Measurements from ENCODE around the gene GADL1.

The GADL1 gene

DNA sequence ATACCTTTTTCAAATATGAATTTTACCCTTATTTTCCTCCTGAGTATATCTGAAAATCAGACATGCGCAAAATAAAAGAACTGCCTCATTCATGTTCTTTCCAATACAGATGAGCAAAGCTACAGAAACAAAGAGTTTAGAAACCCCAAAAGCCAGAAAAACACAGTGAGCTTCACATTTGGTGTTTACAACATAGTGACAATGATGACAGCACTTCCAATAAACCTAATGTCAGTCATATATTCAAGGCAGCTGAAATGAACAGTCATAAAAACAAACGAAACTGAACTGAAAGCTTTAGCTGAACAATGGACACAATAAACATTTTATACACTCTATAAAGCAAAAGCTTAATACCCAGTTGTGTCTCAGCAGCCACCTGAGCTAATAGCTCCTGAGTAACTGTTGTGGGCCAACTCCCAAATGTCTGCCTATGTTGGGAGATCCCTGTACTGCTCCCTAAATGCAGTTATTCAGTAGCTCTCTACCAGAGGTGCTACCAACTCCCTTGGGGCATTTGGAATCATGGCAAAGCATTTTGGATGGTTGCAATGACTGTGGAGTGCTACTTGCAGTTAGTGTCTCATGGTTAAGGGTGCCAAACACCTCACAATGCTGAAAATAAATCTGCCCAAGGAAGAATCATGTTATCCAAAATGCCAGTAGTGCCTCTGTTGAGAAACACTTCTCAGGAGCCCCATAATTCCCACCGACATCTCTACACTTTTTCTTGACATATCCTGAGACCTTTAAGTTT is 156.5 kb downstream of the GADL1 start:
- Histone ChIP-seq H3K36me3 (ENCODE audit: control insufficient read depth in 5 of 5, insufficient read depth in 5 of 5, low read length in 5 of 5) (no peaks in the 10 kb centered on the region), H3K27ac (ENCODE audit: low read depth, low read length) (no peak overlapping the region), H3K4me3 (ENCODE audit: low read depth in 1 of 5, low read length in 5 of 5) (no peak overlapping the region), H3K4me1 (ENCODE audit: control insufficient read depth in 5 of 5, insufficient read depth in 5 of 5, low read length in 5 of 5) (peaks cover 0 to 29% (median 3%) of the 10 kb centered on the region in 5 donors), H3K27me3 (ENCODE audit: control insufficient read depth in 5 of 5, insufficient read depth in 4 of 5, low read length in 5 of 5) (no peaks in the 10 kb centered on the region), H3K9ac (ENCODE audit: low read length in 5 of 5) (no peak overlapping the region), H3K9me3 (ENCODE audit: control insufficient read depth in 5 of 5, low read length in 5 of 5) (no peaks in the 10 kb centered on the region)

GRCh38 chr3:30733696-30734095 is 160.8 kb downstream of the GADL1 start:
- H3K4me1 ChIP-seq (ENCODE audit: control insufficient read depth in 5 of 5, insufficient read depth in 5 of 5, low read length in 5 of 5), result peaks cover 0 to 31% (median 3%) of the 10 kb centered on the region in 5 donors
- H3K9ac ChIP-seq (ENCODE audit: low read length in 5 of 5), result no peak overlapping the region
- H3K27ac ChIP-seq (ENCODE audit: low read depth, low read length), result no peak overlapping the region
- H3K36me3 ChIP-seq (ENCODE audit: control insufficient read depth in 5 of 5, insufficient read depth in 5 of 5, low read length in 5 of 5), result no peaks in the 10 kb centered on the region
- H3K27me3 ChIP-seq (ENCODE audit: control insufficient read depth in 5 of 5, insufficient read depth in 4 of 5, low read length in 5 of 5), result no peaks in the 10 kb centered on the region
- H3K9me3 ChIP-seq (ENCODE audit: control insufficient read depth in 5 of 5, low read length in 5 of 5), result no peaks in the 10 kb centered on the region
- no peak overlapping the region for H3K4me3 ChIP-seq (ENCODE audit: low read depth in 1 of 5, low read length in 5 of 5)

- peaks cover 0 to 30% (median 3%) of the 10 kb centered on the region in 5 donors for H3K4me1 ChIP-seq (ENCODE audit: control insufficient read depth in 5 of 5, insufficient read depth in 5 of 5, low read length in 5 of 5)
- no peaks in the 10 kb centered on the region for H3K36me3 ChIP-seq (ENCODE audit: control insufficient read depth in 5 of 5, insufficient read depth in 5 of 5, low read length in 5 of 5)
- no peak overlapping the region for H3K4me3 ChIP-seq (ENCODE audit: low read depth in 1 of 5, low read length in 5 of 5)
- H3K27me3 ChIP-seq (ENCODE audit: control insufficient read depth in 5 of 5, insufficient read depth in 4 of 5, low read length in 5 of 5), result no peaks in the 10 kb centered on the region
- no peak overlapping the region for H3K9ac ChIP-seq (ENCODE audit: low read length in 5 of 5)
- no peaks in the 10 kb centered on the region for H3K9me3 ChIP-seq (ENCODE audit: control insufficient read depth in 5 of 5, low read length in 5 of 5)
- no peak overlapping the region for H3K27ac ChIP-seq (ENCODE audit: low read depth, low read length)
These were observed 161.3 kb downstream of the GADL1 start for GRCh38 chr3:30733209-30733608.

GRCh38 chr3:30730967-30731366 is 163.5 kb downstream of the GADL1 start:
- Histone ChIP-seq H3K4me1 (ENCODE audit: control insufficient read depth in 5 of 5, insufficient read depth in 5 of 5, low read length in 5 of 5) (peaks cover 0 to 15% (median 3%) of the 10 kb centered on the region in 5 donors), H3K36me3 (ENCODE audit: control insufficient read depth in 5 of 5, insufficient read depth in 5 of 5, low read length in 5 of 5) (no peaks in the 10 kb centered on the region), H3K4me3 (ENCODE audit: low read depth in 1 of 5, low read length in 5 of 5) (no peak overlapping the region), H3K9ac (ENCODE audit: low read length in 5 of 5) (no peak overlapping the region), H3K27ac (ENCODE audit: low read depth, low read length) (no peak overlapping the region), H3K9me3 (ENCODE audit: control insufficient read depth in 5 of 5, low read length in 5 of 5) (no peaks in the 10 kb centered on the region), H3K27me3 (ENCODE audit: control insufficient read depth in 5 of 5, insufficient read depth in 4 of 5, low read length in 5 of 5) (no peaks in the 10 kb centered on the region)

GRCh38 chr3:30729936-30730335 is 164.5 kb downstream of the GADL1 start:
- Histone ChIP-seq H3K36me3 (ENCODE audit: control insufficient read depth in 5 of 5, insufficient read depth in 5 of 5, low read length in 5 of 5) (no peaks in the 10 kb centered on the region), H3K27ac (ENCODE audit: low read depth, low read length) (no peak overlapping the region), H3K9me3 (ENCODE audit: control insufficient read depth in 5 of 5, low read length in 5 of 5) (no peaks in the 10 kb centered on the region), H3K4me1 (ENCODE audit: control insufficient read depth in 5 of 5, insufficient read depth in 5 of 5, low read length in 5 of 5) (peaks cover 0 to 12% (median 3%) of the 10 kb centered on the region in 5 donors), H3K9ac (ENCODE audit: low read length in 5 of 5) (no peak overlapping the region), H3K4me3 (ENCODE audit: low read depth in 1 of 5, low read length in 5 of 5) (no peak overlapping the region), H3K27me3 (ENCODE audit: control insufficient read depth in 5 of 5, insufficient read depth in 4 of 5, low read length in 5 of 5) (no peaks in the 10 kb centered on the region)

DNA sequence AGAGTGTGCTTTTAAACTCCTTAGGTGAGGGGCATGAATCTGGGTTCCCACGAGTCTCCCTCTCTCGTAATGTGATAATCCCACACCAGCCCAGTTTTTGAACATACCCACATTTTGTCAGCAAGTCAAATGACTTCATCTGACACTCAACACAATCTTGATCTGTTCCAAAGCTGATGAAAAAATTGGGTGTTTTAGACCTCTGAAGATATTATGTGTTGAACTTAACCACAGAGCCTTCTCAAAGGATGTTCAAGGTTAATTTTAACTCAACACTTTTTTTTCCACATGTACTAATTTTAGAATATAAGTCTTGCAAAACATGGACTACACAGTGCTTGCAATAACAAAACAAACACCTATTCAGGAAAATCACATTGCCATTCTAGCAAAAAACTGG is 164.9 kb downstream of the GADL1 start:
- Histone ChIP-seq H3K9me3 (ENCODE audit: control insufficient read depth in 5 of 5, low read length in 5 of 5) (no peaks in the 10 kb centered on the region), H3K9ac (ENCODE audit: low read length in 5 of 5) (no peak overlapping the region), H3K4me1 (ENCODE audit: control insufficient read depth in 5 of 5, insufficient read depth in 5 of 5, low read length in 5 of 5) (peaks cover 0 to 12% (median 3%) of the 10 kb centered on the region in 5 donors), H3K36me3 (ENCODE audit: control insufficient read depth in 5 of 5, insufficient read depth in 5 of 5, low read length in 5 of 5) (no peaks in the 10 kb centered on the region), H3K27ac (ENCODE audit: low read depth, low read length) (no peak overlapping the region), H3K27me3 (ENCODE audit: control insufficient read depth in 5 of 5, insufficient read depth in 4 of 5, low read length in 5 of 5) (no peaks in the 10 kb centered on the region), H3K4me3 (ENCODE audit: low read depth in 1 of 5, low read length in 5 of 5) (no peak overlapping the region)

- Histone ChIP-seq H3K9ac (ENCODE audit: low read length in 5 of 5) (no peak overlapping the region), H3K9me3 (ENCODE audit: control insufficient read depth in 5 of 5, low read length in 5 of 5) (no peaks in the 10 kb centered on the region), H3K27me3 (ENCODE audit: control insufficient read depth in 5 of 5, insufficient read depth in 4 of 5, low read length in 5 of 5) (no peaks in the 10 kb centered on the region), H3K27ac (ENCODE audit: low read depth, low read length) (no peak overlapping the region), H3K4me3 (ENCODE audit: low read depth in 1 of 5, low read length in 5 of 5) (no peak overlapping the region), H3K4me1 (ENCODE audit: control insufficient read depth in 5 of 5, insufficient read depth in 5 of 5, low read length in 5 of 5) (peaks cover 0 to 5% (median 0%) of the 10 kb centered on the region in 5 donors), H3K36me3 (ENCODE audit: control insufficient read depth in 5 of 5, insufficient read depth in 5 of 5, low read length in 5 of 5) (no peaks in the 10 kb centered on the region)
These were observed 166.3 kb downstream of the GADL1 start for GRCh38 chr3:30728143-30728542.

DNA sequence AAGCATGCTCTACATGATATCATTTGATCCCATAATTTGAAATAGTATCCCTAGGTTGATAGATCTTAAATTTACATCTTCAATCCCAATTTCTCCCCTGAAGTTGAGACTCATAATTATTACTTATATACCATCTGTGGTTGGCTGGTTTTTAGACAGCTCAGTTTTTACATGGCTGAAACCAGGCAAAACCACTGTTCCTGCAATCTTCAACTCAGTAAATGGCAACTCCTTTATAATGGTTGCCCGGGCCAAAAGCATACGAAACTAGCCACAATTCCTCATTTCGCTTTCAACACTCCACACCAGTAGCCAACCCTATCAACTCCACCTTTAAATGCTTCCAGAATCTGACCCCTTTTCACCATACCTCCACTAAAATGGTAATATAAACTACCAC is 169.6 kb downstream of the GADL1 start:
- H3K4me1 ChIP-seq (ENCODE audit: control insufficient read depth in 5 of 5, insufficient read depth in 5 of 5, low read length in 5 of 5), result no peaks in the 10 kb centered on the region
- no peak overlapping the region for H3K4me3 ChIP-seq (ENCODE audit: low read depth in 1 of 5, low read length in 5 of 5)
- H3K36me3 ChIP-seq (ENCODE audit: control insufficient read depth in 5 of 5, insufficient read depth in 5 of 5, low read length in 5 of 5), result no peaks in the 10 kb centered on the region
- no peak overlapping the region for H3K27ac ChIP-seq (ENCODE audit: low read depth, low read length)
- no peaks in the 10 kb centered on the region for H3K9me3 ChIP-seq (ENCODE audit: control insufficient read depth in 5 of 5, low read length in 5 of 5)
- H3K27me3 ChIP-seq (ENCODE audit: control insufficient read depth in 5 of 5, insufficient read depth in 4 of 5, low read length in 5 of 5), result no peaks in the 10 kb centered on the region
- no peak overlapping the region for H3K9ac ChIP-seq (ENCODE audit: low read length in 5 of 5)

- no peaks in the 10 kb centered on the region for H3K9me3 ChIP-seq (ENCODE audit: control insufficient read depth in 5 of 5, low read length in 5 of 5)
These were observed 171.2 kb downstream of the GADL1 start for GRCh38 chr3:30723211-30723610.

GRCh38 chr3:30721314-30721634 is 173.2 kb downstream of the GADL1 start:
- no peaks in the 10 kb centered on the region for H3K4me1 ChIP-seq (ENCODE audit: control insufficient read depth in 5 of 5, insufficient read depth in 5 of 5, low read length in 5 of 5)

More at GRCh38 chr3:30723211-30723610, 171.2 kb downstream of the GADL1 start:
- Histone ChIP-seq H3K27me3 (ENCODE audit: control insufficient read depth in 5 of 5, insufficient read depth in 4 of 5, low read length in 5 of 5) (no peaks in the 10 kb centered on the region), H3K27ac (ENCODE audit: low read depth, low read length) (no peak overlapping the region), H3K9ac (ENCODE audit: low read length in 5 of 5) (no peak overlapping the region), H3K36me3 (ENCODE audit: control insufficient read depth in 5 of 5, insufficient read depth in 5 of 5, low read length in 5 of 5) (no peaks in the 10 kb centered on the region), H3K4me3 (ENCODE audit: low read depth in 1 of 5, low read length in 5 of 5) (no peak overlapping the region), H3K4me1 (ENCODE audit: control insufficient read depth in 5 of 5, insufficient read depth in 5 of 5, low read length in 5 of 5) (no peaks in the 10 kb centered on the region)

More at GRCh38 chr3:30721314-30721634, 173.2 kb downstream of the GADL1 start:
- no peaks in the 10 kb centered on the region for H3K36me3 ChIP-seq (ENCODE audit: control insufficient read depth in 5 of 5, insufficient read depth in 5 of 5, low read length in 5 of 5)
- no peaks in the 10 kb centered on the region for H3K27me3 ChIP-seq (ENCODE audit: control insufficient read depth in 5 of 5, insufficient read depth in 4 of 5, low read length in 5 of 5)
- no peak overlapping the region for H3K4me3 ChIP-seq (ENCODE audit: low read depth in 1 of 5, low read length in 5 of 5)
- no peak overlapping the region for H3K27ac ChIP-seq (ENCODE audit: low read depth, low read length)
- H3K9me3 ChIP-seq (ENCODE audit: control insufficient read depth in 5 of 5, low read length in 5 of 5), result no peaks in the 10 kb centered on the region
- no peak overlapping the region for H3K9ac ChIP-seq (ENCODE audit: low read length in 5 of 5)
